ENCODE data around the gene CTNNA3.

The CTNNA3 gene

GRCh38 chr10:67327626-67328535, 368.1 kb downstream of the CTNNA3 start:
- no peak for DNase-seq (ENCODE audit: low read depth)

GRCh38 chr10:67319976-67320375, 376.0 kb downstream of the CTNNA3 start:
- DNase-seq (ENCODE audit: low read depth): no peak

- DNase-seq (ENCODE audit: low read depth): no peak
Measured at GRCh38 chr10:67308912-67309311, 387.1 kb downstream of the CTNNA3 start.

GRCh38 chr10:67306588-67307205, 389.3 kb downstream of the CTNNA3 start:
- no peak for DNase-seq (ENCODE audit: low read depth)

DNA sequence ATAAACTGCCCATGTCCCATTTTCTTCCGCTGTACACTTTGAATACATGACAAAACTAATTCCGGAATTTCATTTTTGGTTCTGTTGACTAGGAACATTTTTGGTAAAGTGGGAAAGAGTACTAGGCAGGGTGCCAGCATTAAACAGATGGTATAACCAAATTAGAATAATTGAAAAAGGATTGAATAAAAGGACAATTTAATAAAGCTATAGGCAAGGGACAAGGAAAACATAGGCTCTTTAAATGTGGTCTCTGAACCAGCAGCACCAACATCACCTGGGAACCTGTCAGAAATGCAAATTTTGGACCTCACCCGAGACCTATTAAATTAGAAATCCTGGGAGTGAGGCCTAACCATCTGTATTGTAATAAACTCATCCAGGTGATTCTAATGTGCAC, 393.3 kb downstream of the CTNNA3 start:
- DNase-seq (ENCODE audit: low read depth): no peak

DNA sequence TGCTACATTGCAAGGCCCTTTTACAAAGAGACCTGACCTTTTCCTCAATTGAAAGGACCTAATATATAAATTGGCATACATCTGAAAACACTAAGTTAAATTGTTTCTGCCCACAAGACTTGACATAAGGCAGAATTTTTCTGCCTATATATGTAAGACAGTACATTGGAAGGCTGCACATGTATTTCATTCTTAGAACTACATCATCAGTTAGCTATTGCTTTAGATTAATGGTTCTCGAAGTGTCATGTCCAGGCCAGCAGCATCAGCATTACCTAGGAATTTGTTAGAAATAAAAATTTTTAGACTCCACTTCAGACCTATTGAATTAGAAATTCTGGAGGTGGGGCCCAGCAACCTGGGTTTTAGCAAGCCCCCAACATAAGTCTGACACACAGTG, 396.2 kb downstream of the CTNNA3 start:
- no peak for DNase-seq (ENCODE audit: low read depth)

DNA sequence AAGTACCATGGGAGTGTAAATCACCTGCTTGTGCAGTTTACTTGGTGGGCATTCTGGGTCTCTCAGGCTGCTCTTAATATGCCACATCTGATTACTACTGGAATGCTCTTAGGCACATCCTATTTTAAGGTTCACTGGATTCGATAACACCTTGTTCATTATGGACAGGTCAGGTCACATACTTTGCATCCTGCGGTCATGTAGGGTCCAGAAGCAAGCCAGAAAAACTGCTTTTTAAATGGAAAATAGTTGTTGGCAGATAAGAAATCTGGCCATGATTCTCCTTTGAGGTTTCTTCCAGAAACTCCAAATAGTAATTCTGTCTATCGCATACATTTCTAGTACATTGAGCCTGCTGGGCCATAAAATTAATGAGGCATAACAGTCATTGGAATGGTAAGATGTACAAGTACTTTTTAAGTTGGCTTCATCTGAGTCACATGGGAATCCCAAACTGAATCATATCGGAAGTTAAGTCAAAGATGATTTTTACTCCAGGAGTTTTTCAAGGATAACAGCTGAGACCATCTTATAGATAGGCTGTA, 398.3 kb downstream of the CTNNA3 start:
- DNase-seq (ENCODE audit: low read depth): no peak

DNA sequence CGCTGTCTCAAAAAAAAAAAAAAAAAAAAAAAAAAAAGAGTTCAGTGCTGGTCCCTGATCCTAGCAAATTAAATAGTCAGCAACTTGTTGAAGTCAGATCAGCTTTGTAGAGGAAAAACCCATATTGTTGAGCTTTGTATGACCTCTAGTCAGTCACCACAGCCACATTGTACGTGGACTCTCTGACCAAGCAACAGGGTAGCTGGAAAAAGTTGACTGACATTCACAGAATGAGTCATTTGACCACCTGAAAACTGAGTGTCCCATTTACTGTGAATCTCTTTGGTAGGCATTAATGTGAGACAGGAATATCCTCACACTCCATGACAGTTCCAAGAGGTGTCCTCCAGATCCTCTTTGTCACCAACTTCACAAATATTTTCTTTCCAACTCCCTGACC, 399.1 kb downstream of the CTNNA3 start:
- DNase-seq (ENCODE audit: low read depth): no peak

DNA sequence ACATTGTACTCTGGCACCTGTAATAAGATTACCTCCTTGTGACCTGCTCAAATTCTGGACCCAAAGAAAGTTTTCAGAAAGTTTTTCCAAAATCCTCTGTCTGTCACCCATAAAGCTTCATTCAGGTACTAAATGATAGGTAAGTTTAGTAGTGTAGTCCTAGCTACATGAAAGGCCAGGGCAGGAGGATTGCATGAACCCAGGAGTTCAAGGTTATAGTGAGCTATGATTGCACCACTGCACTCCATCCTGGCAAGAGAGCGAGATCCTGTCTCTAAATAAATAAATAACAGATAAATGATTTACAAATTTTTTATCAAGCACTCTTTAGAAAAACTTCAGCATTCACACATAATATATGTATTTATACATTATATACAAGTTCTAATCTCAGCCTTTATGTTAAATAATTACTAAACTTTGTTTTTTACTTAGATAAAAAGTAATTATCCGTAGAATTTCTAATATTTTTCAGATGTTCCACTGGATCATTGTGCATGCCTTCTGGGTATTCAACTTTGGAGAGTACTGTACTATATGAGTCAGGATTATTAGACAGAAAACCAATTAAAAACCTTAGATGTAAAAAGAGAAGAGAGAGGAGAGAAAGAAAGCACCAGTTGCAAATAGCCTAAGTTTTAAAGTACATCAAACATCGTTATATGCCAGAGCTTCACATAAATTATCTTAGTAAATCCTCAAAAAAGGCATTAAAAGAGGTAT, 407.1 kb downstream of the CTNNA3 start:
- DNase-seq (ENCODE audit: low read depth): no peak

GRCh38 chr10:67284589-67284988, 411.4 kb downstream of the CTNNA3 start:
- DNase-seq (ENCODE audit: low read depth): no peak

- no peak for DNase-seq (ENCODE audit: low read depth)
Measured at GRCh38 chr10:67282871-67283270, 413.1 kb downstream of the CTNNA3 start.

- DNase-seq (ENCODE audit: low read depth): no peak
Measured at GRCh38 chr10:67280405-67280804, 415.6 kb downstream of the CTNNA3 start.

GRCh38 chr10:67277402-67277801, 418.6 kb downstream of the CTNNA3 start:
- no peak for DNase-seq (ENCODE audit: low read depth)

DNA sequence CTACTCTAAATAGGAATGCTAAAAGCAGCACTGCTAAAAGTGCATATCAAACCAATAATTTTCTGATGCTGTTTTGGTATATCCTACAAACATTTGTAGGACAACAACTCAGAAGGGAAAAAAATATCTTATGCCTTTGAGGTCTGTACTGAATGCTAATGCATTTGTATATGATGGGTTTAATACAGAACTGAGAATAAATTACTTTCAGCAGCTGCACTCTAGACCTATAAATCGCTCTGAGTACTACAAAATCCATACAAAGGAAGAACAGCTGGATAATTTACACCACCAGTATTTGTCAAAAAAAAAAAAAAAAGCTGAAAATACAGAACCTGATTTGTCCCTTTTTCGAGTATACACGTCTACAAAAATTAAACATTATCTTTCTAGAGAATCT, 426.2 kb downstream of the CTNNA3 start:
- no peak for DNase-seq (ENCODE audit: low read depth)

GRCh38 chr10:67268146-67268545, 427.8 kb downstream of the CTNNA3 start:
- no peak for DNase-seq (ENCODE audit: low read depth)

DNA sequence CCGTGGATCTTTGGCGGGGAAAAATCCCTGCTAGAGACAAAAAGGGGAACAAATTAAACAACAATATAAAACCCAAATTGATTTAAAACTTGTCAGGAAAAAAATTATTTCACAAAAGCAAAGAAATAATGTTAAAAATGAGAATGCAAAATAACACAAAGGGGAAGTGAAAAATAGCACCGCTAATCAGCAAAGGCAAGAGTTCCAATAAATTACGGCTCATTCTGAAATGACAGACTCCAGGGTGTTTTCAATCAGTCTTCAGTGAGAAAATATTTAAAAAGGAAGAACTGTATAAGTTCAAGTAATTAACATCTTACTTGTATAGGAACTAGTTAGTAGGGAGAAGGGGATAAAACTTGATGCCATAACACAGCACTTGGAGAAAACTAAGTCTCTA, 433.3 kb downstream of the CTNNA3 start:
- DNase-seq (ENCODE audit: low read depth): no peak

GRCh38 chr10:67261300-67261797, 434.6 kb downstream of the CTNNA3 start:
- no peak for DNase-seq (ENCODE audit: low read depth)

GRCh38 chr10:67259319-67259929, 436.6 kb downstream of the CTNNA3 start:
- DNase-seq (ENCODE audit: low read depth): no peak

DNA sequence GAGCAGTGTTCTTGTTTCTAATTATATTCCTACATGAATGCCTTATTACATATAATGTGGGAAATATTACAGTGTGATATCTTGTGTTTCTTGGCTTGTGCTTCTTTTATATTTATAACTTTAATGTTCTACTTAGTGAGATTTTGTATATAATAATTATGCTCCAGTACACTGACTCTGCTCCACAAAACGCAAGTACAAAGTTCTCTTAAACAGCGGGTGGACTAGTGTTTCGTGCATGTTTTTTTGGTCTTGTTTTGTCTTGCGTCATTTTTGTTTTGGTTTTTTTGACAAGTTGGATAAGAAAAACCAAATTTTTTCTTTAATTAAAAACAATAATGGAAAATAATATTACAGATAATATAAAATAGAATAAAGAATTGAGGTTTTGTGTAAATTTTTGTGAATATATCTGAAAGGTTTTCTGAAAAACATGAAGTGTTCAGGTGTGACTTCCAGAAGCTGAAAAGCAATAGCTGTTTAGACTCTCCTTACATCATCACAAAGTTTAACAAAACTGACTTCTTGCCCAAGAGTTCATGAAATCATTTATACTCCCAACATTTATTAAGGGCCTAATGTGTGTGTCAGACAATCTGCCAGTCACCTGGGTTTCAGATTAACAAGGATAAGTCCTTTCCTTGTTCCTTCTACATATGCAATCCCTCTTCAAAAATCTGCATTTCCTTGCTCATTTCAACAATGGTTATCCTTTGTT, 438.4 kb downstream of the CTNNA3 start:
- DNase-seq (ENCODE audit: low read depth): no peak

DNA sequence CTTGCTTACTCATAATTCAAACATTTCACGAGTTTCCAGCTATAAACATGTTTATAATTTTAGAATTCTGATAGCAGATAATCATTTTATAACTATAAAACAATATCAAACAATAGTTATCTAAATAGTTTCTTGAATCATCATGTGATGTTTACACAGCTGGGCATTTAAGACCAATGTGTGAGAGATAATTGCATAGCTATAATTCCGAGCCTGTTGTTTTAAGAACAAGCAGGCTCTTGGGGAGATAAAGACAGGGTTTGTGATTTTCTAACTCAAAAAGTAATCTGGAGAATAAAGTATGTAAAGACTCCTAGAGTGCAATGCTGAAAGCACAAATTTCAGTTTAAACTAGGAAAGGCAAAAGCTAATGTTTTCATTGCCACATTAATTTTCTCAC, 439.0 kb downstream of the CTNNA3 start:
- DNase-seq (ENCODE audit: low read depth): no peak

- no peak for DNase-seq (ENCODE audit: low read depth)
Measured at GRCh38 chr10:67250686-67251085, 445.3 kb downstream of the CTNNA3 start.

Data from activated T-helper 9 cell treated with anti-CD3 and anti-CD28 coated beads, Interleukin-2, amount 50 U/mL, for 16 hours (primary cell).